Adipose tissue (tissue), 3 donors: ENCODE measurements around the gene ZSWIM3. TPM values are rescaled to one million over a fixed set of nuclear protein-coding genes. Genes with fewer than 3 reads are reported as not detected.
A peak's percentile ranks its signal among the peaks of the same experiment; 100 is the strongest.
"Not testable (repeated sequence)": the region's sequence is repeated elsewhere in the genome, so short reads cannot be mapped to it uniquely, and the experiment has no call there.

Source experiments
- H3K27ac ChIP-seq: one replicate; pipeline ENCODE4 v1.5.1; 2013; ENCODE audit warnings: low read depth, low read length
- WGBS, 3 donors: extraction: QIAGEN DNeasy Blood & Tissue Kit; methylation state at CpG; one replicate each; pipeline ENCODE4 v1.1.7; 2013; 5-methylcytosine and 5-hydroxymethylcytosine counted together
- polyA plus RNA-seq, 3 donors: library from polyadenylated mRNA; stranded (reverse); fragments of 200-250 nt; gene quantifications; one replicate each; pipeline ENCODE4 v1.2.3, GENCODE V29; 2013
- donor health status: healthy with polysubstance abuse.
- donor health status: Bipolar disorder and iron deficiency.
- donor health status: healthy.

The ZSWIM3 gene
- polyA plus RNA-seq, 3 donors = 0.90 to 1.1 (median 1.0) TPM

DNA sequence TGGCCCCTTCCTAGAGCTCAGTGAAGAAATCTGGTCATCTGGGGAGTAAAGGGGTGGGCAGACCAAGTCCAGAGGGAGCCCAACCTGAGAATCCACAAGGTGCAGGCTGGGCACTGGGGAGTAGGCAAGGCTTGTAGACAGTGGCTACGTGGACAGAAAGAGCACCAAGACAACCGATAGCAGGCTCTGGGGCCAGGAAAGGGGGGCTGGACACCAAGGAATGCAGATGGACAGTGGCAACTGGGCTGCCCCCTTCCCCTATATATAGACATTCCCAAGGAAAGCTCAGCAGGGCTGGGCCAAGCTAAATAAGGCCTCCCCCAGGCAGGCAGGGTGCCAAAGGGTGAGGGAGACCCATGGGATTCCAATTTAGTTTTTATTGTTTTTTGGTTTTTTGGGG is 28.8 kb upstream of the ZSWIM3 start:
- 48 to 59% (median 49%) methylated on average over 2 of the region's 2 CpGs for WGBS, 3 donors

GRCh38 chr20:45829673-45830106 is 27.7 kb upstream of the ZSWIM3 start:
- H3K27ac ChIP-seq = not testable (repeated sequence)

More for the DNA sequence above, 28.8 kb upstream of the ZSWIM3 start:
- H3K27ac ChIP-seq = no peak overlapping the region

GRCh38 chr20:45832619-45833018 is 24.8 kb upstream of the ZSWIM3 start:
- H3K27ac ChIP-seq = no peak overlapping the region
- WGBS, 3 donors = 73 to 89% (median 79%) methylated on average over 4 of the region's 4 CpGs

More at GRCh38 chr20:45829673-45830106, 27.7 kb upstream of the ZSWIM3 start:
- WGBS, 3 donors = 80 to 89% (median 83%) methylated on average over 3 to 4 of the region's 4 CpGs

DNA sequence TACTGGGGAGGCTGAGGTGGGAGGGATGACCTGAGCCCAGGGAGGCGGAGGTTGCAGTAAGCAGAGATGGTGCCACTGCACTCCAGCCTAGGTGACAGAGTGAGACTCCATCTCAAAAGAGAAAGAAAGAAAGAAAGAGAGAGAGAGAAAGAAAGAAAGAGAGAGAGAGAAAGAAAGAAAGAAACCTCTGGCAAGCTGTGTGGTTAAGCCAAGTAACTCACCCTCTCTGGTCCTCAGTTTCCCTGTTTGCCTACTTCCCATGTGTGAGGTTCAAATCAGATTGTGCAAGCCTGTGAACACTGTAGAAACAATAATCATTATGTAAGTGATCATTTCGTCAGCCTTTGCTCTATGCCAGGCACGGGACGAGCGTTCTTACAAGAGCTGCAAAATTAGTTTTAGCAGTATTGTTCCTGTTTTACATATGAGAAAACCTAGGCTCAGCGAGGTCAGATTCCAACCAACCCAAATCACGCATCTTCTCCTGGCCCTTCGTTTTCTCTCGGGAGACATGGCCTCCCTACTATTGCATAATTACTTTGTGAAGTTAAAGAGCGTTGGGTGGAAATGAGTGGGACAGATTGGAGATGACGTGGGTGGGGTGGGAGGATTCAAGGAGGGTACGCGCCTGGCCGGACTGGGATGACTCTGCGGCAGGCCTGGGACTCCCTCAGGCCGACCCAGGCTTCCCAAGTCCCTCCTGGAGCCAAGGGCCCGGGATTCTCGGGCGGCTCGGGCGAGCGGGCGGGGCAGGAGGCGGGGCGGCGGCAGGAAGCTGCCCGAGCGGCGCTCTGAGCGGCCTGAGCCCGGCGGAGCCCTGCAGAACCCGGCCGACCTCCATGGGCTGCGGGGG is 24.2 kb upstream of the ZSWIM3 start, which contains the start of gene SNX21:
SNX21 (plus strand) TSS at position 770 of the 853 bp plus-strand sequence. CDS start 121 bp downstream, outside the sequence.
- peak within 1 kb of the TSS; percentile 13 for H3K27ac ChIP-seq
- 3 to 11% (median 4%) methylated on average over 29 to 35 of the region's 35 CpGs for WGBS, 3 donors

DNA sequence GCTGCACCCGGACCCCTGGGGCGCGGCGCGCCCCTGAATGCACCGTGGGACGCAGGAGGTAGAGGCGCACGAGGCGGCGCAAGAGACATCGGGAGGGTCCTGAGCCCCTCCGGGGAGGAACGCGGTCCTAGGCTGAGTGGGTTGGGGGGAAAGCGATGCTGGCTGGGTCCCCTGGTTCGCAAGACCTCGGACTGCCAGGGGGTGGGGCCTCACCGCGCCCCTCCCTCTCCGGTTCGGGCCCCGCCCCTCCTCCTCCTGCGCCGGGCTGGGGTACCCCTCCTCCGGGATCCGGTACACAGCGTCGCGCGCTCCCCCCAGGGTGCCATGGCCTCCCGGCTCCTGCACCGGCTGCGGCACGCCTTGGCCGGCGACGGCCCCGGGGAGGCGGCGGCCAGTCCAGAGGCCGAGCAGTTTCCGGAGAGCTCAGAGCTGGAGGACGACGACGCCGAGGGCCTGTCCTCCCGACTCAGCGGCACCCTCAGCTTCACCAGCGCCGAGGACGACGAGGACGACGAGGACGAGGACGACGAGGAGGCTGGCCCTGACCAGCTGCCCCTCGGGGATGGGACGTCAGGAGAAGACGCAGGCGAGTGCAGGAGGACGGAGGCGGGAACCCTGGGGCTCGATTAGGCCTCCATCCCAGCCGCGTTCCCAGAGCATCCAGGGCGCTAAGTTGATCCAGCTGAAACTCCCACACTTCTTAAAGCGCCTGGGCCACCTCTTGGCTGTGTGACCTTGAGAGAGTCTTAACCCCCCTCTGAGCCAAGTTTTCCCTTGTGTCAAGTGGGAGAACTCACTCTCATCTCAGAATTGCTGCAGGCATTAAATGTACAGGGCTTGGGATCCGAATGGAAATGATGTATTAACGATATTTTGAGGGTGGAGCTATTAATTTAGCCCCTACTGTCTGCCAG is 23.3 kb upstream of the ZSWIM3 start:
- H3K27ac ChIP-seq = peak overlapping the region; percentile 13
- 3 to 6% (median 4%) methylated on average over 54 to 71 of the region's 71 CpGs for WGBS, 3 donors

DNA sequence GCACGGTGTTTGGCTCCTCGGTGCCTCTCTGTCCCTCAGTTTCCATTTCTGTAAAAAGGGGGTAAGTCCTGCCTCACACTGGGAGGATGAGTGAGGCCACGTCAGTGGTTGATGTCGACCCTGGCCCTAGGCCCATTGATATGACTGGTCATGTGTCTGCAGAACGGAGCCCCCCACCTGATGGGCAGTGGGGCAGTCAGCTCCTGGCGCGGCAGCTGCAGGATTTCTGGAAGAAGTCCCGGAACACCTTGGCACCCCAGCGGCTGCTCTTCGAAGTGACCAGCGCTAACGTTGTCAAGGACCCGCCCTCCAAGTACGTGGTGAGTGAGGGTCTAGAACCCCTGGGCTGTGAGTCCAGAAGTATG is 22.6 kb upstream of the ZSWIM3 start:
- H3K27ac ChIP-seq = no peak overlapping the region
- WGBS, 3 donors = 67 to 82% (median 74%) methylated on average over 14 of the region's 14 CpGs

DNA sequence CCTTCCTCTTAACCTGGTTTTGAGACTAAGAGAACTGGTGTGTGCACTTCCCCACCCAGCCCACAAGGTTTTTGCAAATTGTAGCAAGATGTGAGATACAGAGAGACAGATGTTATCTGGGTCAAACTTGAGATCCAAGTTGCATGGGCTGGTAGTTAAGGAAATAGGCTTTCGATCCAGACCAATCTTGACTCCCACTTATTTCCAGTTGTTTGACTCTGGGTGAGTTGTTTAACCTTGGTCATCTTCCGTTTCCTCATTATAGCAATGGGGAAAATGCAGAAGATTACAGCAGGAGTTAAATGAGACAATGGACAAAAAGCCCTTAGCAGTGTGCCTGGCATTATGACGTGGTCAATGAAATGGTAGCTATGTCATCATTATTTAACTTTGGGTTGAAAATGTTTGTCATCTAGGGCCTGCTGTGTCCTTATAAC is 22.1 kb upstream of the ZSWIM3 start:
- no peak overlapping the region for H3K27ac ChIP-seq
- 41 to 66% (median 48%) methylated on average over 3 of the region's 3 CpGs for WGBS, 3 donors

- no peak overlapping the region for H3K27ac ChIP-seq
- WGBS, 3 donors = 69 to 90% (median 71%) methylated on average over 5 of the region's 5 CpGs
Observed at GRCh38 chr20:45835825-45836224, 21.6 kb upstream of the ZSWIM3 start.

GRCh38 chr20:45836841-45837240 is 20.6 kb upstream of the ZSWIM3 start:
- 33 to 50% (median 40%) methylated on average over 1 of the region's 1 CpG for WGBS, 3 donors
- no peak overlapping the region for H3K27ac ChIP-seq

- H3K27ac ChIP-seq = no peak overlapping the region
- 88 to 92% (median 90%) methylated on average over 22 to 25 of the region's 25 CpGs for WGBS, 3 donors
Observed at GRCh38 chr20:45840700-45841198, 16.7 kb upstream of the ZSWIM3 start.

DNA sequence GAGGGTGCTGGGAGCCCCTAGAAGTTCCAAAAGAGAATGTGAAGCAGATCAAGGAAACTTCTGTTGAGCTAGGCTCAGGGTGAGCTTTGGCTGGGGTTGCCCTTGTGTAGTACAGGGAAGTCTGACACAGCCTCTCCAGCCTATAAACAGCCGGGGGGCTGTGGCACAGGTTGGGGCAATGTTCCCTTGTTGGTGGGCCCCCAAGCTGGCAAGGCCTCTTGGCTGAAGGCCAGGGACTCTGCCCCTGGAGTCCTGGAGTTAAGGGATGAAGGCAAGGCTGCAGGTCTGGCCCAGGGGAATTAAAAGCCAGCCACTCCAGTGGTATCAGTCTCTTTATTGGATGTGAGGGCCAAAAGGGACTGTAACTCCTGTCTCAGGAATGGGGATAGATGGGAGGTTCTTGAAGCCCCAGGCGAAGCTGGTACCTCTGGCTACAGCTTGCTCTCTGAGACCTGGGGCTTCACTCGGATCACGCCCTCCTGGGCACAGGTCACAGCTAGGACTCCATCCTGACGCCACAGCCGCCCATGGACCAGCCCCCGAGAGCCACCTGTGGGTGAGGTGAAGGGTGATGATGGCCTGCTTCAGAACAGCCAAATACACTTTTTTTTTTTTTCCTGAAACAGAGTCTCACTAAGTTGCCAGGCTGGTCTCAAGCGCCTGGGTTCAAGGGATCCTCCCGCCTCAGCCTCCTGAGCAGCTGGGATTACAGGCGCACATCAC is 15.8 kb upstream of the ZSWIM3 start:
- WGBS, 3 donors = 93 to 94% (median 93%) methylated on average over 10 of the region's 10 CpGs
- no peak overlapping the region for H3K27ac ChIP-seq

- WGBS, 3 donors = 31 to 68% (median 31%) methylated on average over 5 of the region's 5 CpGs
- H3K27ac ChIP-seq = no peak overlapping the region
Observed at GRCh38 chr20:45842169-45842812, 15.1 kb upstream of the ZSWIM3 start.

DNA sequence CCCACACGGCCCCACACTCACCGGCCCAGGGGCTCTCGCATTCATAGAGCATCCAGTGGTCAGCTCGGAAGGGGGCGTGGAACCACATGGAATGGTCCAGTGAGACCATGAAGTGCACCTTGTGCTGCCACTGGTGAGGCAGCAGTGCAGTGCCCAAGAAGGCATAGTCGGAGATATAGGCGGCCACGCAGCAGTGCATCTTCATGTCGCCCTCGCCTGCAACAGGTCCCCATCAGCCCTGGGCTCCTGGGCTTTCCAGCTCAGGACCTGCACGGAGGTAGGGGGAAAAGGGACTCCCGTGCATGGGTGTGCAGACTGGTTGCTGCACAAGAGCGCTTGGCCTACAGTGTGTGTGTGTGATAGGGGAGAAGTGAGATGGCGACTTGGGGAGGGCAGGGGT is 13.9 kb upstream of the ZSWIM3 start:
- 91 to 93% (median 92%) methylated on average over 14 of the region's 14 CpGs for WGBS, 3 donors
- no peak overlapping the region for H3K27ac ChIP-seq

GRCh38 chr20:45845452-45845851 is 12.0 kb upstream of the ZSWIM3 start:
- no peak overlapping the region for H3K27ac ChIP-seq

DNA sequence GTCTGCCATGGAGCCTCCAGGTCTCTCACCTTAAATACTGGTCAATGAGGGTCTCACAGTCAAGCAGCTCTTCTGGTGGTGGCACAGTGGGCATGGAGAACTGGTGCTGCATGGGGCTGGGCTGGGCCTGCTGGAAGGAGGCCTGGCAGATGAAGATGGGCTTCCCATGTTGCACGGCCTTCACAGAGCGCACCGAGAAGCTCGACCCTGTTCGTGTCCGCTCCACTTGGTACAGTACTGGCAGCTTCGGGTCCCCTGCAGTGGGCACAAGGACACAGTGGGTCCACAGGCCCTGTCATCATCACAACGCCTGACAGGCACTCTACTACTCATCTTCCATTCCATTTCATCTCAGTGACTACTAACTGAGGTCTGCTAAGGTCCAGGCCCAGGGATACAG is 9.0 kb upstream of the ZSWIM3 start:
- 93 to 98% (median 96%) methylated on average over 8 of the region's 8 CpGs for WGBS, 3 donors
- H3K27ac ChIP-seq = no peak overlapping the region

DNA sequence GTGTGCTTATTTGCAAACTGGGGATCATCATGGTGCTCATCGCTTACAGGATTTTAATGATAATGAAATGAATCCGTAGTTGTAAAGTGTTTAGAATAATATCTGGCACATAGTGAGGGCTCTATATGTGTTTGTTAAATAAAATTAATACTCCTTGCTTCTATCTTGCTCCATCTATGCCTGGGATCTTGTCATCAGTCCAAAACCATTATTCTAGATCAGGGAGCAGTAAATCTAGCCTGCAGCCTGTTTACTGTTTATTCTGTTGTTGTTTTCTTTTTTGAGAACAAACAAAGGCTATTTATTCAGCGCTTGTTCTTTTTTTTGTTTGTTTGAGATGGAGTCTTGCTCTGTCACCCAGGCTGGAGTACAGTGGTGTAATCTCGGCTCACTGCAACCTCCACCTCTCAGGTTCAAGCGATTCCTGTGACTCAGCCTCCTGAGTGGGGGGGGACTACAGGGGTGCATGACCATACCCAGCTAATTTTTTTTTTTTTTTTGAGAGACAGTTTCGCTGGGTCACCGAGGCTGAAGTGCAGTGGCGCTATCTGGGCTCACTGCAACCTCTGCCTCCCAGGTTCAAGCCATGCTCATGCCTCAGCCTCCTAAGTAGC is 8.3 kb upstream of the ZSWIM3 start:
- 94 to 95% (median 94%) methylated on average over 8 of the region's 8 CpGs for WGBS, 3 donors
- H3K27ac ChIP-seq = no peak overlapping the region

DNA sequence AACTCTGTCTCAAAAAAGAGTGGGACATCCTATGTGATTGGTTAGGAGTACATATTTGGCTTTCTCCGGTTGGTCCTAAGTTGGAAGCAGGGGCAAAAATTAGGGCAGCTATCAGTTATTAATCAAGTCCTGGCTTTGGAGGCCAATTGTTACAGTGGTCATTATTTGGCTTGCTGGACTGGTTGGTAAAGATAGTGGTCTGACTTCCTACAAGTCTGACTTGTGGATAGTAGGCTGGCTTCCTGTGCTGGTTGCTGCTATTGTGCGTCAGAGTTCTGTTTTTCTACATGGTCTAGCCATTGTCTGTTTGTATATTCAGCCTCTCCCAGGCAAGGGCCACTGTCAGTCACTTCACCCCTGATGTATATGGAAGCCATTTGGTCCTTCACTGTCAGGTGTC is 7.2 kb upstream of the ZSWIM3 start:
- H3K27ac ChIP-seq = no peak overlapping the region
- WGBS, 3 donors = 95 to 100% (median 97%) methylated on average over 2 of the region's 2 CpGs
